Testis (tissue), 3 donors: ENCODE results near the gene PPM1M. TPM values are rescaled to one million over a fixed set of nuclear protein-coding genes. Genes with fewer than 3 reads are reported as not detected.

ENCODE experiments used
- DNase-seq: peaks from one replicate; pipeline ENCODE4 v3.0.0-alpha.2; 2019
- H3K27ac ChIP-seq, 2 donors: fragments of 200-600 bp; sonication (generic); one replicate each; pipeline ENCODE4 v1.5.1; 2019
- H3K27me3 ChIP-seq: fragments of 200-600 bp; sonication (generic); one replicate; pipeline ENCODE4 v1.5.1; 2019
- H3K36me3 ChIP-seq: fragments of 200-600 bp; sonication (generic); one replicate; pipeline ENCODE4 v1.5.1; 2017; ENCODE audit warnings: low read depth; ENCODE audit errors: missing control alignments
- H3K4me1 ChIP-seq: fragments of 200-600 bp; sonication (generic); one replicate; pipeline ENCODE4 v1.5.1; 2019
- H3K4me3 ChIP-seq, 2 donors: fragments of 200-600 bp; sonication (generic); one replicate each; pipeline ENCODE4 v1.5.1; 2017 to 2019
- H3K9me3 ChIP-seq: fragments of 200-600 bp; sonication (generic); one replicate; pipeline ENCODE4 v1.5.1; 2017
- CTCF ChIP-seq, 3 experiments: fragments of 450-650 bp in 2 of 3; fragments of 200-600 bp in 1 of 3; sonication (generic) in 1 of 3; IDR thresholded peaks; one replicate each; pipeline ENCODE4 v1.5.1; 2016 to 2019; ENCODE audit warnings: antibody characterized with exemption in 3 of 3, mild to moderate bottlenecking in 2 of 3, moderate library complexity in 1 of 3
- POLR2A ChIP-seq: fragments of 450-650 bp; IDR thresholded peaks from one replicate; pipeline ENCODE4 v1.6.1; 2017; ENCODE audit warnings: antibody characterized with exemption, mild to moderate bottlenecking, moderate library complexity
- WGBS, 2 donors: methylation state at CpG; one replicate each; pipeline ENCODE4 v1.1.5; 2018; 5-methylcytosine and 5-hydroxymethylcytosine counted together
- intact Hi-C: fragments of 100-400 bp; cut with DNase I; formaldehyde crosslinking; loops from one replicate; pipeline ENCODE4 v1.15.1; 2023; ENCODE audit warnings: low total_unique reads
- polyA plus RNA-seq: library from polyadenylated mRNA; stranded (reverse); fragments of 350-450 nt; fragmentation: Illumina TruSeq; extraction: RNeasy Lipid Tissue Mini Kit (QIAGEN cat#74804); gene quantifications from one replicate; pipeline ENCODE4 v1.2.3, GENCODE V29; 2014; ENCODE audit warnings: low read depth, low replicate concordance; ENCODE audit not compliant: insufficient read depth
- total RNA-seq, 2 donors: library from RNA; depleted of rRNA; stranded (reverse); fragments of >200 nt; gene quantifications; one replicate each; pipeline ENCODE4 v1.2.3, GENCODE V29; 2016

Gene PPM1M
- total and polyA plus RNA-seq, 3 donors from 2014 or later = 12.9 to 22.2 (median 15.2) TPM

- Histone ChIP-seq H3K4me3 (no peak overlapping the region), H3K9me3 (no peaks in the 10 kb centered on the region), H3K27ac (peak overlapping the region in 1 of 2 donors; percentile 24), H3K27me3 (no peaks in the 10 kb centered on the region), H3K36me3 (no peaks in the 10 kb centered on the region), H3K4me1 (peaks cover 11% of the 10 kb centered on the region)
- DNase-seq = peak; percentile 33
- TF ChIP-seq CTCF (IDR thresholded peaks at IDR 0.05) (no peak), POLR2A (no peak)
- intact Hi-C loops = no loop called here
- 76 to 83% methylated on average over 8 to 10 of the region's 10 CpGs for WGBS, 2 donors
Observed at GRCh38 chr3:52248816-52249547, 3.4 kb downstream of the PPM1M start.

GRCh38 chr3:52249683-52250082, 4.1 kb downstream of the PPM1M start:
- TF ChIP-seq CTCF (IDR thresholded peaks at IDR 0.05) (no peak), POLR2A (no peak)
- 91 to 93% methylated on average over 6 of the region's 6 CpGs for WGBS, 2 donors
- no peak overlapping the region for H3K4me3 ChIP-seq
- H3K9me3 ChIP-seq = no peaks in the 10 kb centered on the region
- no peak for DNase-seq
- no peaks in the 10 kb centered on the region for H3K27me3 ChIP-seq
- no peak overlapping the region for H3K27ac ChIP-seq
- intact Hi-C loops = no loop called here
- H3K4me1 ChIP-seq = peaks cover 11% of the 10 kb centered on the region
- H3K36me3 ChIP-seq = no peaks in the 10 kb centered on the region

- H3K27ac ChIP-seq = no peak overlapping the region
- DNase-seq = no peak
- H3K9me3 ChIP-seq = no peaks in the 10 kb centered on the region
- intact Hi-C loops = no loop called here
- peaks cover 9% of the 10 kb centered on the region for H3K4me1 ChIP-seq
- no peak overlapping the region for H3K4me3 ChIP-seq
- 69 to 86% methylated on average over 1 of the region's 1 CpG for WGBS, 2 donors
- H3K36me3 ChIP-seq = no peaks in the 10 kb centered on the region
- TF ChIP-seq POLR2A = no peak
- no peak for TF ChIP-seq CTCF (IDR thresholded peaks at IDR 0.05)
- no peaks in the 10 kb centered on the region for H3K27me3 ChIP-seq
Observed at GRCh38 chr3:52250122-52250521, 4.6 kb downstream of the PPM1M start.

- no peak overlapping the region for H3K27ac ChIP-seq
- 70 to 75% methylated on average over 9 to 10 of the region's 12 CpGs for WGBS, 2 donors
- H3K36me3 ChIP-seq = no peaks in the 10 kb centered on the region
- no peaks in the 10 kb centered on the region for H3K9me3 ChIP-seq
- H3K27me3 ChIP-seq = no peaks in the 10 kb centered on the region
- H3K4me3 ChIP-seq = no peak overlapping the region
- no peaks in the 10 kb centered on the region for H3K4me1 ChIP-seq
- peak; percentile 43 for DNase-seq
- intact Hi-C loops = no loop called here
- no peak for TF ChIP-seq POLR2A
- no peak for TF ChIP-seq CTCF (IDR thresholded peaks at IDR 0.05)
Observed at GRCh38 chr3:52253314-52254304, 8.1 kb downstream of the PPM1M start.
